Activated T-cell treated with anti-CD3 and anti-CD28 coated beads for 24 hours (primary cell): ENCODE measurements around the gene POU3F1.

Source experiments
- DNase-seq: peaks from one replicate; pipeline ENCODE4 v3.0.0-alpha.2; 2020; ENCODE audit warnings: low read depth

Gene POU3F1

GRCh38 chr1:38028105-38028591 lies 18.4 kb downstream of the POU3F1 start:
- DNase-seq, result peak; percentile 79

GRCh38 chr1:38027201-38028104 lies 19.1 kb downstream of the POU3F1 start:
- no peak for DNase-seq

- no peak for DNase-seq
Measured at GRCh38 chr1:38026592-38027200, 19.9 kb downstream of the POU3F1 start.

DNA sequence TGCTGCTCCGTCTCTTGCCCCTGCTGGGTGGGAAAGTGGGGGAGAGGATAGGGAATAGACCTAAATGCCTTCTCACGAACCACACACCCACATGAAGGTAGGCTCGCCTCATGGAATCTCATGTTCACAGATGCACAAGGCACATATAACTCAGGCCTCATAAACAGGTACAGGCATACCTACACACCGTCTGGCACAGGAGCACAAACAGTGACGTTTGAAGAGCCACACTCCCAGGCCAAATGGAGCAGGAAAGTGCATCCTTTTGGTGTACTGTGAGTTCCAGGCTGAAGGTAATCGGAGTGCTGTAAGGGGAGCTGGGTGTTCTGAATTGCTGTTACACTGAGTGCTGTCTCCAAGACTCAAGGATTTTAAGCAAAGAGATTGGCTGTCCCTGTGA lies 20.9 kb downstream of the POU3F1 start:
- DNase-seq, result no peak

GRCh38 chr1:38025233-38025632 lies 21.4 kb downstream of the POU3F1 start:
- no peak for DNase-seq

DNA sequence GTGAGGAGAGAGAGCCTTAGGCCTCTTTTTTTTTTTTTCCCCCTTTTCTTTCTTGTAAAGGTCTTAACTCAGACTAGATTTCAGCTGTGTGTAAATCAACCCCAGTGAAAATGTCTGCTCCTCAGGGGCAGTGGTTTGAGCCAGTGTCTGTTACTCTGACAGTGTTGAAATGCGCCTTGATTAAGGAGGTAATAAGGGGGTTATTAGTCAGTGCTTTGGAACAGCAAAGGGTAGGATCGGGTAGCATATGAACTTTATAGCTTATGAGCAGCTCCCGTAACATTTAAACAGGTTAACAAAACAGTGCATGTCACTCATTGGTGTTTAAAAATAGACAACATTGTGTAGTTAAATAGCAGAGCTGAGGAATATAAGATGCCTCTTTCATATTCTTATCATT lies 23.8 kb downstream of the POU3F1 start:
- DNase-seq, result no peak

- no peak for DNase-seq
Measured at GRCh38 chr1:38021969-38022368, 24.6 kb downstream of the POU3F1 start.

GRCh38 chr1:38020396-38020795 lies 26.2 kb downstream of the POU3F1 start:
- no peak for DNase-seq

GRCh38 chr1:38018864-38019343 lies 27.7 kb downstream of the POU3F1 start:
- DNase-seq, result no peak

GRCh38 chr1:38015978-38016725 lies 30.4 kb downstream of the POU3F1 start:
- DNase-seq, result no peak

DNA sequence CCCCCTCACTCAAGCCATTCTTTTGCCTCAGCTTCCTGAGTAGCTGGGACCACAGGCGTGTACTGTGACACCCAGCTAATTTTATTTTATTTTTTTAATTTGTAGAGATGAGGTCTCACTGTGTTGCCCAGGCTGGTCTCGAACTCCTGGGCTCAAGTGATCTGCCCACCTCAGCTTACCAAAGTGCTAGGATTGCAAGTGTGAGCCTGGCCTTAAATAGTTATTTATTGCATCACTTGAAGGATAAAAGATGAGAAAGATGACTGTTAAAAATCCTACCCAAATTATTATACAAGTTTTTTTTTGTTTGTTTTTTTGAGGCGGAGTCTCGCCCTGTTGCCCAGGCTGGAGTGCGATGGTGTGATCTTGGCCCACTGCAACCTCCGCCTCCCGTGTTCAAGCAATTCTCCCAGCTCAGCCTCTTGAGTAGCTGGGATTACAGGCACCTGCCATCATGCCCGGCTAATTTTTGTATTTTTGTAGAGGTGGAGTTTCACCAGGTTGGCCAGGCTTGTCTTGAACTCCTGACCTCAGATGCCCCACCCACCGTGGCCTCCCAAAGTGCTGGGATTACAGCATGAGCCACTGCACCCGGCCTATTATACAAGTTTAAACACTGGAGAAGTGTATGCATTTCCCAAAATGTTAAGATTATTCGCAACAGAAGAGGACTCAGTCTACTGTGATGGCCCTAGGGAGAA lies 31.7 kb downstream of the POU3F1 start:
- no peak for DNase-seq

DNA sequence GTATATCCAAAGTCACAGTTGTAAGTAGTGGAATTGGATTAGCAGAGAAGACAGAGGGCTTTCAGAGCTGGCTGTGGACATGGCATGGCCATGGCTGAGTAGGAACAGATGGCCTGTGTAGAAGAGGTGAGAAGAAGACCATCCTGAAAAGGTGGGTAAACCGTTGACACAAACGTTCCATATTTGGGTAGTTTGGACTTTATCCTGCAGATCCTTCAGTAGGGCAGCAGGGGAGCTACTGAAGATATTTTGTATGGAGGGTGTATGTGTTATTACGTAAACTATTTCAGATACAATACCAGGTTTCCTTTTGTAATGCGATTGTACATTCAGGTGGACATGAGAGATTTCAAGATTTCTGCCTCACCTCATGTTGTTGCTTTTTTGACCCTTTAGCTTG lies 32.4 kb downstream of the POU3F1 start:
- no peak for DNase-seq

DNA sequence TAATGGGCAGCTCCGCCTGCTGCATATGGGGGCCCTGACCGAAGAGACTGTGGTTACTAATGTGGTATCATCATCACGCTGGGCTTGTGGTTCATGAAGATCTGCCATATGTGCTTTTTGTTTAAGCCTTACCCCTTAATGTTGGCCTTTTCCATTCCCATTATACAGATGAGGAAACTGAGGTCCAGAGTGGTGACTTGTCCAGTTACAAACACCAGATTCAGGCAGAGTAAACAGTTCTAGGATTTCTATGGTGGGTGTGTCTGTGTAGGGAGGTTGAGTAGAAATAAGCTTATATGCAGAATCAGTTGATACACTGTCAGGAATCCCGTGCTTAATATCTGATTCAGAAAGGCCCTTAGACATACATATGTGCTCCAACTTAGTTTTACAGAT lies 33.4 kb downstream of the POU3F1 start:
- DNase-seq, result no peak

DNA sequence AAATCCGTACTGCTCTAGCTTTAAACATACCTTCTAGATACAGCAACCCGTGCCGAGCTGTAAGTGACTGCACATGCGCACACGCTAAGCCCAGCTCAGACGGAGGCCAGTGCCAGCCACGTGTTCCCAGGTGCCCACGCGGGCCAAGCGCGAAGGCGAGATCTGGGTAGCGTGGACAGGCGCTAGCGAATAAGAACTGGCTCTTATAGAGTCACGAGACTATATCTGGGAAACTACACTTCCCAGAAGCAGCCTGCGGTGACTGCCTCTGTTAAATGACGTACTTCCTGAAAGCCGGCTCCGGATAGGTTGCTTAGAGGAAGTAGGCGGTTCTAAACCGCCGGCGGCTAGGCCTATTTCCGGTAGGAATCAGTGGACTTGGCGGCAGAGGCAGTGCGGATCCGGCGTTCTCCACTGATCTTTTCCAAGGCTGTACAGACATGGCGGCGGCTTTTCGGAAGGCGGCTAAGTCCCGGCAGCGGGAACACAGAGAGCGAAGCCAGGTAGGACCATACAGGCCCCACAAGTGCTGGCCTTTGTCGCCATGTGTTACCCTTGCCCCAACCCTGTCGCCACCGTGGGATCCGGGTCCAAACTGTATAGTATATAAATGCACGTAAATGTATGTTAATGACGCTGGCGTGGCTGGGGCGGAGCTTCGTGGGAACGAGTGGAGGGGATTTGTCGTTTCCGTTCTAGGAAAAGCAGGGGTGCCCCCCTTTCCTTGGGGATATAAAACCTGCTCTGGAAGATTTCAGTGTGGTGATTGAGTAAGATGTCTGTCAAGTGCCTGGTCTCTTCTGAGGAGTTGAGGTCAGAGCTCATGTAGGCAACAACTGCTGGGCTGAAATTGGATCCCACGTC lies 34.0 kb downstream of the POU3F1 start, which contains the start of gene UTP11:
UTP11 (plus strand) TSS at position 372 of the 864 bp plus-strand sequence; CDS start at position 441, 69 bp downstream.
- peak; percentile 88 for DNase-seq

- DNase-seq, result no peak
Measured at GRCh38 chr1:38009841-38010180, 36.8 kb downstream of the POU3F1 start.

- peak; percentile 60 for DNase-seq
Measured at GRCh38 chr1:38009088-38009840, 37.3 kb downstream of the POU3F1 start.

- DNase-seq, result no peak
Measured at GRCh38 chr1:38006008-38006828, 40.4 kb downstream of the POU3F1 start.

DNA sequence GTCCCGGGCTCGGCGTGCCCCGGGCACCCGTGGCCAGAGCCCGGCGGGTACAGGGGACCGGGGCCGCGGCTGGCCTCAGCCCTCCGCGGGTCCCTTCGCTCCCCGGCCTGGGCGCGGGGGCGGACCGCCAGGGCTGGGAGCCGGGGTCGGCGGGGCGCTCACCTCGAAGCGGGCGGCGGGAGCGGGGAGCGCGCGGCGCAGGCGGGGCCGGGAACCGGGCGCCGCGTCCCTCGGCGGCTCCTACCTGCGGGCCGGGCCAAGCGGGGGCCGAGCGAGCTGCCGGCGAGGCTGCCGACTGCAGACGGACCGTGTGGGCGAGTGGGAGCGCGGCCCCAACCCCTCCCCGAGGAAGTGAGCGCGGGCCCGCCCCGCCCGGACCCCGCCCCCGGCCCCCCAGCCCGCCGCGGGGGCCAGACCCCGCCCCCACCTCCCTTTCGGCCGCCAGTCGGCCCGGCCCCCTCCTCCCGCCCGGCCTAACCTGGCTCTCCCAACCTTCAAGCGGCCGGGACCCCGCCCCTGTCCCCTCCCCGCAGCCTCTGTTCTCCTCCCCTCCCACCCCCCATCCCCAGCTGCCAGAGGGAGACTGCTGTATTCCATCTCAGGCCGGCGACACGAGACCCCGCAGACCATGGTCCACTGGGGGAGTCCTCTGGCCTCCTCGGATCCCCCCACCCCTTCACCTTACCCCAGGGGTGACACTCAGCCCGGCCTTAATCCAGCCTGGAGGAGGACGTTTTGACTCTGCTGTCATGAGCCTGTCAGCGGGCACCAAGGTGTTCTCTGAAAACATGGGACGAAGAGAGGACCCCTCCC lies 41.2 kb downstream of the POU3F1 start, which contains the start of gene FHL3:
FHL3 (minus strand) TSS at position 320 of the 813 bp plus-strand sequence. CDS start 6,102 bp downstream, outside the sequence.
- no peak for DNase-seq
